Measurements from ENCODE around the gene MUTYH. TPM values are rescaled to one million over a fixed set of nuclear protein-coding genes. Genes with fewer than 3 reads are reported as not detected.
A peak's percentile ranks its signal among the peaks of the same experiment; 100 is the strongest.
"Not testable (repeated sequence)": the region's sequence is repeated elsewhere in the genome, so short reads cannot be mapped to it uniquely, and the experiment has no call there.

Gene MUTYH
- total RNA-seq = 10 to 100 TPM; 70.0 to 72.1 TPM
- polyA plus RNA-seq = 10 to 100 TPM; 24.0 to 26.1 TPM

GRCh38 chr1:45339789-45340558, at the start of gene MUTYH, which contains the start of gene TOE1:
Gene MUTYH (minus strand): TSS chr1:45340440. CDS start chr1:45334505, 5,935 bp downstream.
Gene TOE1 (plus strand): TSS chr1:45340170. CDS start chr1:45340253, 83 bp downstream.
- CTCF ChIA-PET (ENCODE audit: partially characterized antibody) = interaction anchor here (0.6 to 4.9 kb wide), 23 partner anchors 9 to 609 kb away, joined by 3 to 66 read pairs (median 6); partner anchors contain the start of genes CCDC163, EIF2B3, HECTD3 and MMACHC
- Mint-ChIP-seq H3K36me3 (peaks cover 26 to 47% of the 10 kb centered on the region in 2 donors), H3K27me3 (no peaks in the 10 kb centered on the region), H3K27ac (peak within 1 kb of the TSS; percentile 96 to 100 (median 99)), H3K9me3 (peaks cover 0 to 1% (median 0%) of the 10 kb centered on the region in 8 donors), H3K4me1 (peaks cover 31 to 75% (median 51%) of the 10 kb centered on the region in 4 donors), H3K4me3 (peak within 1 kb of the TSS; percentile 98 to 100 (median 100))
- Histone ChIP-seq H3K4me1 (ENCODE audit: insufficient read depth, low read length) (peaks cover 46% of the 10 kb centered on the region), H3K4me3 (ENCODE audit: low read length in 2 of 2) (peak within 1 kb of the TSS; percentile 84 to 91), H3K36me3 (ENCODE audit: insufficient read depth, low read length) (peaks cover 32% of the 10 kb centered on the region), H3K9me3 (ENCODE audit: control insufficient read depth in 1 of 2, low read length in 2 of 2) (no peaks in the 10 kb centered on the region), H3K27ac (ENCODE audit: low read depth, low read length) (peak within 1 kb of the TSS; percentile 93), H3K27me3 (ENCODE audit: insufficient read depth, low read length) (no peaks in the 10 kb centered on the region)
- intact Hi-C loops (cut with micrococcal nuclease) = loop anchor here (1.0 to 2.0 kb wide), 9 partner anchors 14 to 709 kb away; partner anchors contain the start of genes CCDC163, HPDL, KIF2C and MMACHC
- POLR2A ChIA-PET (ENCODE audit: partially characterized antibody) = interaction anchor here (0.6 to 3.9 kb wide), 43 partner anchors 8 to 827 kb away, joined by 3 to 130 read pairs (median 7); partner anchors contain the start of genes AKR1A1, ARMH1, BTBD19 and CCDC163
- peak; percentile 89 to 92 (median 90) for DNase-seq

DNA sequence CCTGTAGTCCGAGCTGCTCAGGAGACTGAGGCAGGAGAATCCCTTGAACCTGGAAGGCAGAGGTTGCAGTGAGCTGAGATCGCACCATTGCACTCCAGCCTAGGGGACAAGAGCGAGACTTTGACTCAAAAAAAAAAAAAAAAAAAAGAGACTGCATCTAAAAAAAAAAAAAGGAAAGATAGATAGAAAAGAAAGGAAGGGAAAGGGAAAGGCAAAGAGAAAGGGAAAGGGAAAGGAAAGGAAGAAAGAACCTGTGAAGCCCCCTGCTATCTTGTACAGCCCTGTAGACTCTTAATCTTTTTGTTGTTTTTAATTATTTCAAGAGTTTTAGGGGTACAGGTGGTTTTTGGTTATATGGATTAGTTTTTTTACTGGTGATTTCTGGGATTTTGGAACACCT, 46.0 kb upstream of the MUTYH start:
- Histone ChIP-seq H3K4me1 (ENCODE audit: insufficient read depth, low read length) (no peaks in the 10 kb centered on the region), H3K9me3 (ENCODE audit: control insufficient read depth in 1 of 2, low read length in 2 of 2) (no peaks in the 10 kb centered on the region), H3K36me3 (ENCODE audit: insufficient read depth, low read length) (no peaks in the 10 kb centered on the region), H3K4me3 (ENCODE audit: low read length in 2 of 2) (no peak overlapping the region), H3K27me3 (ENCODE audit: insufficient read depth, low read length) (no peaks in the 10 kb centered on the region), H3K27ac (ENCODE audit: low read depth, low read length) (no peak overlapping the region)
- H3K4me1 Mint-ChIP-seq = no peaks in the 10 kb centered on the region
- H3K9me3 Mint-ChIP-seq = no peaks in the 10 kb centered on the region
- ChIA-PET POLR2A (ENCODE audit: partially characterized antibody) (no interaction called here), CTCF (ENCODE audit: partially characterized antibody) (no interaction called here)
- intact Hi-C loops (cut with micrococcal nuclease) = no loop called here
- no peaks in the 10 kb centered on the region for H3K36me3 Mint-ChIP-seq
- no peak for DNase-seq
- no peak overlapping the region for H3K4me3 Mint-ChIP-seq
- H3K27me3 Mint-ChIP-seq = no peaks in the 10 kb centered on the region
- no peak overlapping the region for H3K27ac Mint-ChIP-seq

- no peaks in the 10 kb centered on the region for H3K27me3 ChIP-seq (ENCODE audit: insufficient read depth, low read length)
- Mint-ChIP-seq H3K4me3 (no peak overlapping the region), H3K4me1 (no peaks in the 10 kb centered on the region), H3K9me3 (no peaks in the 10 kb centered on the region), H3K27ac (no peak overlapping the region), H3K36me3 (no peaks in the 10 kb centered on the region), H3K27me3 (no peaks in the 10 kb centered on the region)
- CTCF ChIA-PET (ENCODE audit: partially characterized antibody) = no interaction called here
- H3K36me3 ChIP-seq (ENCODE audit: insufficient read depth, low read length) = no peaks in the 10 kb centered on the region
- POLR2A ChIA-PET (ENCODE audit: partially characterized antibody) = no interaction called here
- no peaks in the 10 kb centered on the region for H3K9me3 ChIP-seq (ENCODE audit: control insufficient read depth in 1 of 2, low read length in 2 of 2)
- intact Hi-C loops (cut with micrococcal nuclease) = no loop called here
- no peak for DNase-seq
- H3K4me3 ChIP-seq (ENCODE audit: low read length in 2 of 2) = no peak overlapping the region
- no peaks in the 10 kb centered on the region for H3K4me1 ChIP-seq (ENCODE audit: insufficient read depth, low read length)
- no peak overlapping the region for H3K27ac ChIP-seq (ENCODE audit: low read depth, low read length)
Measured at GRCh38 chr1:45385302-45385701, 45.1 kb upstream of the MUTYH start.

- CTCF ChIA-PET (ENCODE audit: partially characterized antibody); POLR2A ChIA-PET (ENCODE audit: partially characterized antibody); H3K27me3 Mint-ChIP-seq; H3K27ac Mint-ChIP-seq; H3K27ac ChIP-seq (ENCODE audit: low read depth, low read length); H3K9me3 Mint-ChIP-seq; DNase-seq; H3K4me1 ChIP-seq (ENCODE audit: insufficient read depth, low read length); H3K9me3 ChIP-seq (ENCODE audit: control insufficient read depth in 1 of 2, low read length in 2 of 2); H3K27me3 ChIP-seq (ENCODE audit: insufficient read depth, low read length); H3K36me3 ChIP-seq (ENCODE audit: insufficient read depth, low read length); H3K36me3 Mint-ChIP-seq; H3K4me3 ChIP-seq (ENCODE audit: low read length in 2 of 2); H3K4me3 Mint-ChIP-seq; H3K4me1 Mint-ChIP-seq; intact Hi-C loops (cut with micrococcal nuclease): not testable (repeated sequence)
Measured at GRCh38 chr1:45384213-45384612, 44.0 kb upstream of the MUTYH start.

DNA sequence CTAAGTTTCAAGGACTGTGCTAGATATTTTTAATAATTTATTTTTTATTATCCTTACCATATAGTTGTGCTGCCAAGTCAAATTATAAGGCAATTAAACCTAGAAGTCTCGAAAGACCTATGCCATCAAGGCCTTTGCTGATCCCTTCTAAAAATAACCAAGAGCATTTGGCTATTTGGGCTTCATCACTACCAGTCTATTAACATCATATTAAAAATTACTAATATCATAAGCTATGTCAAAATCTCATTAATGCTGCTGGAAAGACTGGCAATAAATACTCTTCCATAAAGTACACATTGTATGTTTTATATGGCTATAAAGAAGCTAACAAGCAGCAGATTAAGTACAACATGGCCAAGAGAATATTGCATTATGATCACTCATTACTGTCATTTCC, 43.0 kb upstream of the MUTYH start:
- ChIA-PET POLR2A (ENCODE audit: partially characterized antibody) (no interaction called here), CTCF (ENCODE audit: partially characterized antibody) (no interaction called here)
- Histone ChIP-seq H3K36me3 (ENCODE audit: insufficient read depth, low read length) (no peaks in the 10 kb centered on the region), H3K9me3 (ENCODE audit: control insufficient read depth in 1 of 2, low read length in 2 of 2) (no peaks in the 10 kb centered on the region), H3K27me3 (ENCODE audit: insufficient read depth, low read length) (no peaks in the 10 kb centered on the region), H3K4me3 (ENCODE audit: low read length in 2 of 2) (no peak overlapping the region), H3K27ac (ENCODE audit: low read depth, low read length) (no peak overlapping the region), H3K4me1 (ENCODE audit: insufficient read depth, low read length) (no peaks in the 10 kb centered on the region)
- Mint-ChIP-seq H3K27me3 (no peaks in the 10 kb centered on the region), H3K27ac (peak overlapping the region in 1 of 7 donors; percentile 57), H3K4me3 (no peak overlapping the region), H3K9me3 (no peaks in the 10 kb centered on the region), H3K36me3 (no peaks in the 10 kb centered on the region), H3K4me1 (no peaks in the 10 kb centered on the region)
- DNase-seq = no peak
- intact Hi-C loops (cut with micrococcal nuclease) = no loop called here

GRCh38 chr1:45381243-45381642, 41.0 kb upstream of the MUTYH start:
- ChIA-PET CTCF (ENCODE audit: partially characterized antibody) (no interaction called here), POLR2A (ENCODE audit: partially characterized antibody) (no interaction called here)
- Histone ChIP-seq H3K9me3 (ENCODE audit: control insufficient read depth in 1 of 2, low read length in 2 of 2) (no peaks in the 10 kb centered on the region), H3K27ac (ENCODE audit: low read depth, low read length) (no peak overlapping the region), H3K4me1 (ENCODE audit: insufficient read depth, low read length) (no peaks in the 10 kb centered on the region), H3K36me3 (ENCODE audit: insufficient read depth, low read length) (no peaks in the 10 kb centered on the region), H3K27me3 (ENCODE audit: insufficient read depth, low read length) (no peaks in the 10 kb centered on the region), H3K4me3 (ENCODE audit: low read length in 2 of 2) (no peak overlapping the region)
- intact Hi-C loops (cut with micrococcal nuclease) = no loop called here
- Mint-ChIP-seq H3K4me3 (no peak overlapping the region), H3K9me3 (no peaks in the 10 kb centered on the region), H3K27me3 (no peaks in the 10 kb centered on the region), H3K27ac (no peak overlapping the region), H3K36me3 (no peaks in the 10 kb centered on the region), H3K4me1 (no peaks in the 10 kb centered on the region)
- no peak for DNase-seq

GRCh38 chr1:45380730-45381129, 40.5 kb upstream of the MUTYH start:
- no peaks in the 10 kb centered on the region for H3K36me3 ChIP-seq (ENCODE audit: insufficient read depth, low read length)
- H3K4me3 ChIP-seq (ENCODE audit: low read length in 2 of 2) = no peak overlapping the region
- no peak overlapping the region for H3K27ac ChIP-seq (ENCODE audit: low read depth, low read length)
- intact Hi-C loops (cut with micrococcal nuclease) = no loop called here
- ChIA-PET POLR2A (ENCODE audit: partially characterized antibody) (no interaction called here), CTCF (ENCODE audit: partially characterized antibody) (no interaction called here)
- H3K4me3 Mint-ChIP-seq = no peak overlapping the region
- no peaks in the 10 kb centered on the region for H3K27me3 ChIP-seq (ENCODE audit: insufficient read depth, low read length)
- no peaks in the 10 kb centered on the region for H3K9me3 Mint-ChIP-seq
- DNase-seq = no peak
- no peaks in the 10 kb centered on the region for H3K4me1 Mint-ChIP-seq
- no peaks in the 10 kb centered on the region for H3K4me1 ChIP-seq (ENCODE audit: insufficient read depth, low read length)
- no peaks in the 10 kb centered on the region for H3K27me3 Mint-ChIP-seq
- no peaks in the 10 kb centered on the region for H3K36me3 Mint-ChIP-seq
- no peak overlapping the region for H3K27ac Mint-ChIP-seq
- no peaks in the 10 kb centered on the region for H3K9me3 ChIP-seq (ENCODE audit: control insufficient read depth in 1 of 2, low read length in 2 of 2)
